GM06990 (cell line): ENCODE data around the gene SLC16A3.

Experiments used
- DNase-seq: peaks from one replicate; pipeline ENCODE4 v3.0.0-alpha.2; 2011; ENCODE audit not compliant: insufficient read length; ENCODE audit errors: extremely low read depth
- H3K27me3 ChIP-seq: replicated peaks from 2 replicates; pipeline ENCODE4 v1.6.0; 2011; ENCODE audit warnings: low read length; ENCODE audit not compliant: control insufficient read depth, insufficient read depth
- H3K36me3 ChIP-seq: 2 replicates; pipeline ENCODE4 v1.5.1; 2011; ENCODE audit warnings: low read length; ENCODE audit not compliant: control insufficient read depth, insufficient read depth
- H3K4me3 ChIP-seq: replicated peaks from 2 replicates; pipeline ENCODE4 v1.5.1; 2011; ENCODE audit warnings: low read depth, mild to moderate bottlenecking, control low read depth, low read length
- CTCF ChIP-seq: IDR thresholded peaks from 2 replicates; pipeline ENCODE4 v1.5.1; 2011; ENCODE audit warnings: low read length, control low read depth, mild to moderate bottlenecking, inconsistent platforms; ENCODE audit not compliant: insufficient read depth, poor library complexity, severe bottlenecking

Gene SLC16A3

DNA sequence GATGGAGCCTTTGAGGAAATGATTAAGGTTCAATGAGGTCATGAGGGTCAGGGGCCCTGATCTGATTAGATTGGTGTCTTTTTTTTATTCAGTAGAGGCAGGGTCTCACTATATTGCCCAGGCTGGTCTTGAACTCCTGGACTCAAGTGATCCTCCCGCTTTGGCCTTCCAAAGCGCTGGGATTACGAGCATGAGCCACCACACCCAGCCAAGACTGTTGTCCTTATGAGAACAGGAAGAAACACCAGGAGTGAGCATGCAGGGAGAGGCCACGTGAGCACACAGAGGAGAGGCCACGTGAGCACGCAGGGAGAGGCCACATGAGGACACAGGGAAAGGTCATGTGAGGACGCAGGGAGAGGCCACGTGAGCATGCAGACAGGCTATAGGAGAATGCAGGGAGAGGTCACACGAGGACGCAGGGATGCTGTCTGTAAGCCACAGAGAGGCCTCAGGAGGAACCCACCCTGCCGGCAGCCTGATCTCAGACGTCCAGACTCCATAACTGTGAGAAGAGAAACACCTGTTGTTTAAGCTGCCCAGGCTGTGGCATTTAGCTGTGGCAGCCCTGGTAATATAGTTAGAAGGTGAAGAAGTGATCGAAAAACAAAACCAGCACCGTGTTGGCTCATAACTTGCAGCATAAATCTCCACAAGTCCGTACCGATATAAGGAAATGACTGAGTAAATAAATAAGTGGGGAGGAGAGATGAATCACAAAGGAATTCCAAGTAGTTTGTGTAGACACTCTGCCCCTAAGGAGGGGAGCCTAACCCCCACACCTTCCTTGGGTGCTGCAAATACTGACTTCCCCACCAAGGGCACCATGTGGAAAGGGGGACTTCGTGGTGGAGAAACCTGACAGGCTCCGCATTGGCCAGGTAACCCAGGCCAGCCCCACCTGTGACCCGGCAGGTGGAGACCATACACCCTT lies 59.3 kb downstream of the SLC16A3 start:
- H3K4me3 ChIP-seq, result no peak overlapping the region
- no peaks in the 10 kb centered on the region for H3K36me3 ChIP-seq
- no peak for DNase-seq
- no peak for TF ChIP-seq CTCF
- H3K27me3 ChIP-seq, result no peaks in the 10 kb centered on the region
